Smooth muscle cell (in vitro differentiated cells): Measurements from ENCODE around the gene TBX4. TPM values are rescaled to one million over a fixed set of nuclear protein-coding genes. Genes with fewer than 3 reads are reported as not detected.

Experiments
- DNase-seq: peaks from one replicate; lab custom pipeline; 2025; ENCODE audit not compliant: unreplicated experiment; lab: John Stamatoyannopoulos, UW
- H2AFZ ChIP-seq: fragments of 200-600 bp; sonication (generic); 2 replicates; pipeline ENCODE4 v1.6.0; 2016; ENCODE audit warnings: antibody characterized with exemption, low read depth, mild to moderate bottlenecking
- H3F3A ChIP-seq: fragments of 200-600 bp; sonication (generic); 2 replicates; pipeline ENCODE4 v1.6.0; 2017; ENCODE audit warnings: antibody characterized with exemption, low read depth
- H3K27ac ChIP-seq: fragments of 200-600 bp; sonication (generic); 2 replicates; pipeline ENCODE4 v1.5.1; 2016; ENCODE audit warnings: low read depth, mild to moderate bottlenecking
- H3K27me3 ChIP-seq: fragments of 200-600 bp; sonication (generic); 2 replicates; pipeline ENCODE4 v1.6.1; 2016; ENCODE audit warnings: low read depth, mild to moderate bottlenecking
- H3K36me3 ChIP-seq: fragments of 200-600 bp; sonication (generic); 2 replicates; pipeline ENCODE4 v1.5.1; 2016; ENCODE audit warnings: low read depth
- H3K4me1 ChIP-seq: fragments of 200-600 bp; sonication (generic); 2 replicates; pipeline ENCODE4 v1.5.1; 2016; ENCODE audit warnings: low read depth
- H3K4me2 ChIP-seq: fragments of 200-600 bp; sonication (generic); 2 replicates; pipeline ENCODE4 v1.6.0; 2016; ENCODE audit warnings: mild to moderate bottlenecking
- H3K4me3 ChIP-seq: fragments of 200-600 bp; sonication (generic); 2 replicates; pipeline ENCODE4 v1.5.1; 2016; ENCODE audit warnings: mild to moderate bottlenecking
- H3K79me2 ChIP-seq: fragments of 200-600 bp; sonication (generic); 2 replicates; pipeline ENCODE4 v1.6.0; 2016; ENCODE audit warnings: low read depth, mild to moderate bottlenecking
- H3K9ac ChIP-seq: fragments of 200-600 bp; sonication (generic); 2 replicates; pipeline ENCODE4 v1.6.0; 2016; ENCODE audit warnings: low read depth
- H3K9me3 ChIP-seq: fragments of 200-600 bp; sonication (generic); replicated peaks from 2 replicates; pipeline ENCODE4 v1.5.1; 2016; ENCODE audit warnings: low read depth
- H4K20me1 ChIP-seq: fragments of 200-600 bp; sonication (generic); 2 replicates; pipeline ENCODE4 v1.6.0; 2016; ENCODE audit warnings: low read depth
- CTCF ChIP-seq: fragments of 200-600 bp; sonication (generic); IDR thresholded peaks from 2 replicates; pipeline ENCODE4 v1.5.1; 2017; ENCODE audit warnings: borderline replicate concordance, mild to moderate bottlenecking, antibody characterized with exemption; ENCODE audit not compliant: insufficient read depth, poor library complexity, severe bottlenecking
- WGBS: methylation state at CpG from one replicate; pipeline ENCODE4 v1.1.7; 2016; ENCODE audit warnings: low lambda C conversion rate; 5-methylcytosine and 5-hydroxymethylcytosine counted together
- polyA plus RNA-seq: library from polyadenylated mRNA; unstranded; fragments of >200 nt; fragmentation: Nextera tagmentation; extraction: Ambion mirVana; gene quantifications from 2 replicates; pipeline ENCODE4 v1.2.1, GENCODE V29; 2016
- total RNA-seq: library from RNA; depleted of rRNA; stranded (reverse); fragments of >200 nt; gene quantifications from 2 replicates; pipeline ENCODE4 v1.2.3, GENCODE V29; 2014

Gene TBX4
- total and polyA plus RNA-seq, 2 experiments from 2014 or later, result 14.1 to 22.7 TPM

- no peaks in the 10 kb centered on the region for H3K9me3 ChIP-seq
- peaks cover 29% of the 10 kb centered on the region for H3K4me1 ChIP-seq
- H3F3A ChIP-seq, result peaks cover 16% of the 10 kb centered on the region
- no peaks in the 10 kb centered on the region for H4K20me1 ChIP-seq
- DNase-seq, result no peak
- peak overlapping the region; percentile 91 for H3K4me2 ChIP-seq
- peak overlapping the region; percentile 25 for H3K27ac ChIP-seq
- no peaks in the 10 kb centered on the region for H3K36me3 ChIP-seq
- no peak overlapping the region for H2AFZ ChIP-seq
- 41% methylated on average over 9 of the region's 9 CpGs for WGBS
- peak overlapping the region; percentile 16 for H3K4me3 ChIP-seq
- TF ChIP-seq CTCF, result no peak
- H3K79me2 ChIP-seq, result peaks cover 85% of the 10 kb centered on the region
- peaks cover 6% of the 10 kb centered on the region for H3K27me3 ChIP-seq
- H3K9ac ChIP-seq, result peak overlapping the region; percentile 15
Observed at GRCh38 chr17:61459939-61460718, 7.9 kb downstream of the TBX4 start.

GRCh38 chr17:61460796-61461585, 8.8 kb downstream of the TBX4 start:
- peaks cover 77% of the 10 kb centered on the region for H3K79me2 ChIP-seq
- peak overlapping the region; percentile 25 for H3K27ac ChIP-seq
- no peak for DNase-seq
- peaks cover 16% of the 10 kb centered on the region for H3F3A ChIP-seq
- H4K20me1 ChIP-seq, result no peaks in the 10 kb centered on the region
- 16% methylated on average over 12 of the region's 12 CpGs for WGBS
- H2AFZ ChIP-seq, result no peak overlapping the region
- H3K9ac ChIP-seq, result peak overlapping the region; percentile 15
- peaks cover 6% of the 10 kb centered on the region for H3K27me3 ChIP-seq
- H3K36me3 ChIP-seq, result no peaks in the 10 kb centered on the region
- peaks cover 29% of the 10 kb centered on the region for H3K4me1 ChIP-seq
- H3K4me2 ChIP-seq, result peak overlapping the region; percentile 91
- H3K4me3 ChIP-seq, result peak overlapping the region; percentile 48
- no peak for TF ChIP-seq CTCF
- H3K9me3 ChIP-seq, result no peaks in the 10 kb centered on the region

GRCh38 chr17:61461586-61461966, 9.4 kb downstream of the TBX4 start:
- Histone ChIP-seq H3F3A (peaks cover 17% of the 10 kb centered on the region), H2AFZ (peak overlapping the region; percentile 71), H3K79me2 (peaks cover 71% of the 10 kb centered on the region), H3K4me2 (peak overlapping the region; percentile 91), H3K9me3 (no peaks in the 10 kb centered on the region), H3K4me1 (peaks cover 29% of the 10 kb centered on the region), H3K4me3 (peak overlapping the region; percentile 48), H3K9ac (no peak overlapping the region), H3K36me3 (no peaks in the 10 kb centered on the region), H3K27me3 (peaks cover 6% of the 10 kb centered on the region), H4K20me1 (no peaks in the 10 kb centered on the region), H3K27ac (peak overlapping the region; percentile 60)
- DNase-seq, result no peak
- no peak for TF ChIP-seq CTCF
- 7% methylated on average over 7 of the region's 7 CpGs for WGBS
